ENCODE measurements around the gene RNF169. TPM values are rescaled to one million over a fixed set of nuclear protein-coding genes. Genes with fewer than 3 reads are reported as not detected.
"Not testable (repeated sequence)": the region's sequence is repeated elsewhere in the genome, so short reads cannot be mapped to it uniquely, and the experiment has no call there.

Gene RNF169
- total RNA-seq, 1 experiment from 2014 or later: 14.7 TPM

DNA sequence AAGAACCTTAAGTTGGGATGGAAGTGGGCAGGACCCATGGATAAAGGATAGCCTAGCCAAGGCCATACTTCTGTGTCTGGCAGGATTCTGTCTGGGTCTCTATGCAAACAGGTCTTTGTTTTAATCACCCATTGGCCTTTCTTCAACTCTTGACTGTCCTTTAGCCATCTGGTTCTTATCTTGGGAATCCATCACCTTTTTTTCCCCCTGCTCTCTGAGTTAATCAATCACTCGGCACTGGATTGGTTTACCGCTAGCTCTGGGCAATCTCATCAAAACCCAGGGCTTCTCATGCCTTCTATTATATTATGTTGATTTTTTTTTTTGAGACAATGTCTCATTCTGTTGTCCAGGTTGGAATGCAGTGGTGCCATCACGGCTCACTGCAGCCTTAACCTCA lies 1.8 kb upstream of the RNF169 start:
- in situ Hi-C loops (cut with HindIII; ENCODE audit: low pct_unique_long_range_greater_than_20kb, low sequenced_read_pairs): loop anchor here (25.0 kb wide), 1 partner anchor 135 kb away; no protein-coding TSS in a partner anchor
- DNase-seq (ENCODE audit: low read depth, low spot score): no peak

DNA sequence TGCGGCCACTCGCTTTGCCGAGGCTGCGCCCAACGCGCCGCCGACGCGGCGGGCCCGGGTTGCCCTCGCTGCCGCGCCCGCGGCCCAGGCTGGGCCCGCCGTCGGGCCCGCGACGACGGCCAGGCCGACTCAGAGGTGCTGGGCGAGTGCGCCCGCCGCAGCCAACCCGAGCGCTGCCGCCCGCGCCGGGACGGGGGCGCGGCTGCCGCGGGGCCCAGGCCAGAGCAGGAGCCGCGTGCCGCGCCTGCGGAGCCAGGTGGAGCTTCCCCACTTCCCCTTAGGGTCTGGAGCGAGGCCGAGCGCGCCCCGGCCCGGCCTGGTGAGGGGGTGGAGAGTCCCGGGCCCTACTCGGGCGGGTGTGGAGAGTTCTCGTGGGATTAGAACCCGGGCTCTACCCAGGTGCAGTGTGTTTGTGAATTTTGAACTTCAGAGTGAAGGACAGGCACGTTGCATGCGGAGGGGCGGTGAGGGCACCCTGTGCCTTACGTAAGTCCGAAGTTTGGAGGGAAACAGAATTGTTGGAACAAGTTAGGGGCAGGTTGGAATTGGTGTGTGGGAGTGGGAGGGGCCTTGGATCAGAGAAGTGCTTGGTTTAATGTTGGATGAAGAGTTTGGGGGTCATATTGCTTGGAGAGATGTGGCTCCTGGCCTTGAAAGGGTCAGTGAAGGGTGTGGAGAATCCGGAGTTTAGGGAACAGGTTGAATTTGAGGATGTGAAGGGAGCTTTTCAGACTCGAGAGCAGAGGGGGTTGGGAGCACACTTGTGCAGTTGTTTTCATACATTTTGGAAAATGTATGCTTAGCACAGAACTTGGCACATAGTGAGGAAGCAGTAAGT lies 697 bp downstream of the RNF169 start:
- in situ Hi-C loops (cut with HindIII; ENCODE audit: low pct_unique_long_range_greater_than_20kb, low sequenced_read_pairs): loop anchor here (25.0 kb wide), 1 partner anchor 137 kb away; no protein-coding TSS in a partner anchor
- DNase-seq (ENCODE audit: low read depth, low spot score): peak; percentile 51

DNA sequence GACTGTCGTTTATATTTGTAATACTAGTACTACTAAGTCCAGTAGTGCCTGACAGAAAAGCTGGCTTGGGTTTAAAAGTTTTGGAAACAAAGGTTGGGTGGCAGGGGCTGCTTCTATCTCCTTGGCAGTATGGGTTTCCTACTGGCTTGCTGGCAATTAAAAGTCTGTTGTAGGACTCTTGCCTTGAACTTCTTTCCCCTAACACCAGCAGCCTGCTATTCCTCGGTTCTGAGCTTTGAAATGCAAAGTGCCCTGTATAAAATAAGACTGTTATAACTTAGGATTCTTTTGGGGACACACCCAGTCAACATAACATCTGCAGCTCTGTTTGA lies 1.3 kb downstream of the RNF169 start:
- no peak for DNase-seq (ENCODE audit: low read depth, low spot score)

DNA sequence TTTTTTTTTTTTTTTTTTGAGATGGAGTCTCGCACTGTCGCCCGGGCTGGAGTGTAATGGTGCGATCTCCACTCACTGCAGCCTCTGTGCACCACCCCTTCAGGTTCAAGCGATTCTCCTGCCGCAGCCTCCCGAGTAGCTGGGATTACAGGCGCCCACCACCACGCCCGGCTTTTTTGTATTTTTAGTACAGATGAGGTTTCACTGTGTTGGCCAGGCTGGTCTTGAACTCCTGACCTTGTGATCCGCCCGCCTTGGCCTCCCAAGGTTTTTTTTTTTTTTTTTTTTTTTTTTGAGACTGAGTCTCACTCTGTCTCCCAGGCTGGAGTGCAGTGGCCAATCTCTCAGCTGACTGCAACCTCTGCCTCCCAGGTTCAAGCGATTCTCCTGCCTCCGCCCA lies 1.9 kb downstream of the RNF169 start:
- in situ Hi-C loops (cut with HindIII; ENCODE audit: low pct_unique_long_range_greater_than_20kb, low sequenced_read_pairs); DNase-seq (ENCODE audit: low read depth, low spot score): not testable (repeated sequence)

More for the DNA sequence above, 1.3 kb downstream of the RNF169 start:
- in situ Hi-C loops (cut with HindIII; ENCODE audit: low pct_unique_long_range_greater_than_20kb, low sequenced_read_pairs): loop anchor here (25.0 kb wide), 1 partner anchor 138 kb away; no protein-coding TSS in a partner anchor

DNA sequence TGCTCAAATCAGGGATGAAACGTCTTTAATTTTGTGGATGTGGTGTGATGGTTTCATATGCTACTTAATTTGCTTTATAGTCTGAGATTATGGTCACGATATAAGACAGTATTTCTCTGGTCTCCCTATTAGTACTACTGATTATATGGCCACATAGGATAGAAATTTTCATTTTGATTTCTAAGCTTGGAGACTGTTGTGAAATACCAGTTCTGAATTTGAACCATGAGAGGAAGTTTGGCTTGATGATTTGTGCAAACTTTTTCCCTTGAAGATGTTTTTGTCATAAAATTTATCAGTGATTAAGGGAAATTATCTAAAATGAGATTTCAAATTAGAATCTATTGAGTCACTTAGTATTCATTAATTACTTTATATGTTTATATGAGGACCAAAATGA lies 2.7 kb downstream of the RNF169 start:
- in situ Hi-C loops (cut with HindIII; ENCODE audit: low pct_unique_long_range_greater_than_20kb, low sequenced_read_pairs): no loop called here
- no peak for DNase-seq (ENCODE audit: low read depth, low spot score)

DNA sequence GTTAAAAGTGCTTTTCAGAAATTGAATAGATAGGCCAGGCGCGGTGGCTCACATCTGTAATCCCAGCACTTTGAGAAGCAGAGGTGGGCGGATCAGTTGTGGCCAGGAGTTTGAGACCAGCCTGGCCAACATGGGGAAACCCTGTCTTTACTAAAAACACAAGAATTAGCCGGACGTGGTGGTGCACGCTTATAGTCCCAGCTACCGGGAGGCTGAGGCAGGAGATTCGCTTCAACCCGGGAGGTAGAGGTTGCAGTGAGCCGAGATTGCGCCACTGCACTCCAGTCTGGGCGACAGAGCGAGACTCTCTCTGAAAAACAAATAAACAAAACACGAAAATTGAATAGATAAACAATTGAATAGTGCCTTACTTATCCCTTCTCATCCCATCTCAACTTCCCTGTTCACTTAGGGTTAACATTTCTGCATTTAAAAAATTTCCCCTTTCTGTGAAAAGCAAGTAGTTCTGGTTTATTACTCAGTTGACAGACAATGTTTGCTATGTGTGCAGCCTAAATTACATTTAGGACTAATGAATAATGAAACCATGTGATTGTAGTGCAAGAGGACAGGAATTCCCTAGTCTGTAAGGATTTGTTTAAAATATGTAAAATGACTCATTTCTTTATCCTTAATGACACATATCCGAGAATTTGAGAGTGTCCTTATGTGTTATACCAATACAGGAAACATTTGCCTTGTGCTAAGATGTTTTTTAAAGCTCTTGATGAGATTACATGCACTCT lies 6.0 kb downstream of the RNF169 start:
- peak; percentile 64 for DNase-seq (ENCODE audit: low read depth, low spot score)
- in situ Hi-C loops (cut with HindIII; ENCODE audit: low pct_unique_long_range_greater_than_20kb, low sequenced_read_pairs): no loop called here

DNA sequence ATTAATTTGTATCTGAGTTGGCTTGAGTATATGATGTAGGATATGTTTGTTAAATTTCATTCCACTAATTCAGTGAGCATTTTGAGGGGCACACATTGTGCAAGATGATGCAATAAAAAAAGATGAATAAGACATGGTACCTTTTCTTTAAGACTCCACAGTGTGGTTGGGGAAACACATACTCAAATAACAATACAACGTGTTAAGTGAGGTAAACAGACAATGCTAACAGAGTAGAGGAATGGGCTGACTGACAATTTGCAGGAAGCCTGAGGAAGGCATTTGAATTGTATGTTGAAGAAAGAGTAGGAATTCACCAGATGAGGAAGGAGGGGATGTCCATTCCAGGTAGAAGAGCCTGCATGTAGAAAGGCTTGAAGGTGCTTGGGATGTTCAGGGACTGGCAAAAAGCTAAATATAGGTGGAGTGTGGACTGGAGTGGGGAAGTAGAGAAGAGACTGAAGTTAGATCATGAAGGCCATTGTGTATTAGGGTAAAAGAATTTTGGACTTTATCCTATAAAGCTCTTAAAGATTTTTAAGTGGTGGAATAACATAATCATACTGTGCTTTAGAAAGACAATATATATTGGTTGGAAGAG lies 6.8 kb downstream of the RNF169 start:
- no peak for DNase-seq (ENCODE audit: low read depth, low spot score)
- in situ Hi-C loops (cut with HindIII; ENCODE audit: low pct_unique_long_range_greater_than_20kb, low sequenced_read_pairs): no loop called here

DNA sequence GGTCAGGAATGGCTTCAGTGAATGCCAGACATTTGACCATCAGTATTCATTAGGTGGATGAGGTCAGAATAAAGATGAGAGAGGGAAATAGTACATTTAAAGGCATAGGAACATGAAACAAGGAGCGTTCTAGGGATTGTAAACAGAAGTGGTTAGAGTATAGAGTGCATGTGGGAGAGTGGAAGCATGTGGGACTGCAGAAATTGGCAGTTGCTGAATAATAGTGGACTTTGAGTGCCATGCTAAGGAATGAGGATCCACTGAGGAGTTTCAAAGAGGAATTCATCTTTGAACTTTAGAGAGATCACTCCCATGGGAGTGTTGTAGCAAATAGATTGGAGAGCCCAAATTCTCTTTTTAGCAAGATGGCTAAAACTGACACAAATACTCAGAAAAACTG lies 7.9 kb downstream of the RNF169 start:
- DNase-seq (ENCODE audit: low read depth, low spot score): no peak
- in situ Hi-C loops (cut with HindIII; ENCODE audit: low pct_unique_long_range_greater_than_20kb, low sequenced_read_pairs): no loop called here

DNA sequence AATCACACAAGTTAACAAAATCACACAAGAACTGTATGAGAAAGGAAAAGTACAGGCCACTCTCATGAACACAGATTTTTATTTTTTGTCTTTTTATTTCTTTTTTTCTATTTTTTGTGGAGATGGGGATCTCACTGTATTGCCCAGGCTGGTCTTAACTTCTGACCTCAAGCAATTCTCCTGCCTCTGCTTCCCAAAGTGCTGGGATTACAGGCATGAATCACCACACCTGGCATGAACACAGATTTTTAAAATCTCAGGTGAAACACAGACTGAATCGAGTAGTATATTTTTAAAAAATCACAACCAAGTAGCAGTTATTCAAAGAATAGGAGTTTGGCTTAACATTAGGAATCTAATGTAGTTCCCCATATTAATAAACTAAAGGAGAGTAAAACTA lies 18.3 kb downstream of the RNF169 start:
- DNase-seq (ENCODE audit: low read depth, low spot score): no peak
- in situ Hi-C loops (cut with HindIII; ENCODE audit: low pct_unique_long_range_greater_than_20kb, low sequenced_read_pairs): no loop called here

DNA sequence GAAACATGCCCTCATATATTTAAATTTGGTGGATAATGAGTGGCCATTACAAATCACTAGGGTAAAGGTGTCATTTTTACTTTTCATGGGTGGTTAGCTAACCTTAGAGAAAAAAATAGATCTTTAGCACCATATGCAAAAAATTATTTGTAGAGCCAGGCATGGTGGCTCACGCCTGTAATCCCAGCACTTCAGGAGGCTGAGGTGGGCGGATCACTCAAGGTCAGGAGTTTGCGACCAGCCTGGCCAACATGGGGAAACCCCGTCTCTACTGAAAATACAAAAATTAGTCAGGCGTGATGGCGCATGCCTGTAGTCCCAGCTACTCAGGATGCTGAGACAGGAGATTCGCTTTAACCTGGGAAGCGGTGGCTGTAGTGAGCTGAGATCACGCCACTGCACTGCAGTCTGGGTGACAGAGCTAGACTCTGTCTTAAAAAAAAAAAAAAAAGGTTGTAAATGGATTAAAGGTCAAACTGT lies 19.6 kb downstream of the RNF169 start:
- DNase-seq (ENCODE audit: low read depth, low spot score); in situ Hi-C loops (cut with HindIII; ENCODE audit: low pct_unique_long_range_greater_than_20kb, low sequenced_read_pairs): not testable (repeated sequence)

DNA sequence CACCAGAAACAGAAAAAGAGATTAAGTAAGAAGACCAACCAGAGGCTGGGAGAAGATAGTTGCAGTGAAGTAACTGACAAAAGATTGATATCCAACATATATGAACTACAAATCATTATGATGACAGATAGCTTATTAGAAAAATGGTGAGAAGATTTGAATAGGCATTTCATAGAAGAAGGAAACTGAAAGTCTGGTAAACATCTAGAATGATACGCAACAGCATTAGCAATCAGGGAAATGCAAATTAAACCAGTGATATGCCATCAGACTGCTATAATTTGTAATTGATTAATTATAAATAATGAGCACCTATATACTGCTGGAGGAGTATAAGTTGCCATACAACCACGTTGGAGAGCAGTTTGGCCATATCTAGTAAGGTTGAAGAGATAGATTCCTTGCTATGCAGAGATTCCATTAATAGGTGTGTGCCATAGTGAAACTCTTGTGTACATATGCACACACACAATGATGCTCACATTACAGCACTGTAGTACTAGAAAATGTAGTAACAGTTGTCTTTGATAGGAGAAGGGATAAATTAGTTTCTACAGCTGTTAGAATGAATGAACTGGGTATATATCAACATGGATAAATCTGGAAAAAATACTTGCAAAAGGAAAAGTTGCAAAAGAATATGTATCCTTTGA lies 20.5 kb downstream of the RNF169 start:
- in situ Hi-C loops (cut with HindIII; ENCODE audit: low pct_unique_long_range_greater_than_20kb, low sequenced_read_pairs): no loop called here
- DNase-seq (ENCODE audit: low read depth, low spot score): no peak

DNA sequence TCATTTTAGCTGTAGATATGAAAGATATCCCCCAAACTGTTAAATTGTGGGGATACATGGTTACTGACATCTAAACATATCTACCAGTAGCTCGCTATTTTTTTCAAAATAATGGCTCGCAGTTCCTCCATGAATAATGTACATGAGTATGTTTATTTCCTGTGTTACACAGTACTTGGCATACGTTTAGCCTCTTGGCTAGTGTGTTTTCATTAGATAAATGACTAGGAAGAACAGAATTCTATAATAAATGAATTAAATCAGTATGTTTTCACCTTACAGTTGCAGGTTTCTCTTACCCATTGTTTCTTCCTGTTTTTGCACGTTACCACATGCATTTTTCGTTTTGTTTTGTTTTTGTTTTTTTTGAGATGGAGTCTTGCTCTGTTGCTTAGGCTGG lies 21.8 kb downstream of the RNF169 start:
- DNase-seq (ENCODE audit: low read depth, low spot score): no peak

DNA sequence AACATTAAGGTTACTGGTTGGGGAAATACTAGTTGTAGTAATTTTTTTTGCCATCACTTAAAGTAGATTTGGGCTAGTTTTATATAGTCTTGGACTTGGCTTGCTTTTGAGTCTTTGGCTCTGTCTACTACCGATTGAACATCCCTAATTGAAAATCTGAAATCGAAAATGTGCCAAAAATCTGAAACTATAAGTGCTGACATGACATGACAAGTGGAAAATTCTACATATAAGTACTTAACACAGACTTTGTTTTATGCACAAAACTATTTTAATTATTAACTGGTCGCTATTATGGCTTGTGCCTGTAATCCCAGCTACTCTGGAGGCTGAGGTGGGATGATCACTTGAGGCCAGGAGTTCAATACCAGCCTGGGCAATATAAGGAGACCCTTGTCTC lies 22.5 kb downstream of the RNF169 start:
- in situ Hi-C loops (cut with HindIII; ENCODE audit: low pct_unique_long_range_greater_than_20kb, low sequenced_read_pairs): no loop called here
- no peak for DNase-seq (ENCODE audit: low read depth, low spot score)

More for the DNA sequence above, 21.8 kb downstream of the RNF169 start:
- in situ Hi-C loops (cut with HindIII; ENCODE audit: low pct_unique_long_range_greater_than_20kb, low sequenced_read_pairs): no loop called here

DNA sequence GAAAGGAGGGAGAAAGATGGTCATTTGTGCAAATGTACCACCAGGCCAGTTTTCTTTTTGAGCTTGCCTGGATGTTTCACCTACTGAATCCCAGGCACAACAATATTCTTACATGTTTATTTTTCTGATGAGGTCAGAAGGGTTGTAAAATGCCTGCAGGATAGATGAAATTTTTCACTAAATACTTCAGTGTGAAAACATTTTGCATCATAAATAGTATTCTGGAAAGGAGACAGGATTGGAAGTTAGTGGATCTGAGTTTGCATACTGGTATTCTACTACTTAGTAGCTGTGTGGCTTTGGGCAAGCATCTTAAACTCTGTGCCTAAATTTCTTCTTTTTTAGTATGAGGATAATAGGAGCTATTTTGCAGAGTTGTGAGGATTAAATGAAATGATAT lies 24.8 kb downstream of the RNF169 start:
- DNase-seq (ENCODE audit: low read depth, low spot score): no peak
- in situ Hi-C loops (cut with HindIII; ENCODE audit: low pct_unique_long_range_greater_than_20kb, low sequenced_read_pairs): no loop called here

DNA sequence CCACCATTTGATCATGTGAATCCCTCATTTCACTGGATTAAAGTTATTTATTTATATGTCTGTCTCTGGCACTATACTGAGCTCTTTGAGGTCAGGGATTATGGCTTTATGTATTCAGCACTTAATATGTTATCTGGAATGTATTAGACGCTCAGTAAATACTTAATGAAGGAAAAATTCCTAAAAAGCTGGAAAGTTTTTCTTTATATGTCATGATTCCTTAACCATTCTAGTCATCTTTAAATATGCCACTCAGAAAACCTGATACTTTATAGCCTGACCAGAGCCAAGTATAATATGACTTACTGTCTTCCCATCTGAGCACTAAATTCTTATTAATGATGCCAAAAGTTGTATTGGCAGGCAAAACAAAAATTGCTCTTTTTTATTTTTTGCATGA lies 27.1 kb downstream of the RNF169 start:
- in situ Hi-C loops (cut with HindIII; ENCODE audit: low pct_unique_long_range_greater_than_20kb, low sequenced_read_pairs): no loop called here
- no peak for DNase-seq (ENCODE audit: low read depth, low spot score)

DNA sequence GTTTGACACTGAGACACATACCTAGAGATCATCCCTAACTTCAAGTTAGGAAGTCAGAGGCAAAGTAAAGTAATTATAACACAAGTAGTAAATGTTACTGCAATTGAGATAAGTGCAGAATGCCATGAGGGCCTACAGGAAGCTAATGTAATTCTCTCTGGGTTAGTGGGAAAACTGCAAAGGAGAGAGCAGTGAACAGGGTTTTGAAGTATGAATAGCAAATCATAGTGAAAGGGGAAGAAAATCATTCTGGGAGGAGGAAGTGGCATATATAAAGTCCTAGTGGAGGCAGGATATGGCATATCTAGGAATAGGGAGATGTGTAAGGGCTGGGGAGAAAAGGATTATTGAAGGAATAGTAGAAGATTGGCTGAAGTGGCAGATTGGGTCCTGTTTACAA lies 27.9 kb downstream of the RNF169 start:
- in situ Hi-C loops (cut with HindIII; ENCODE audit: low pct_unique_long_range_greater_than_20kb, low sequenced_read_pairs): no loop called here
- DNase-seq (ENCODE audit: low read depth, low spot score): no peak

DNA sequence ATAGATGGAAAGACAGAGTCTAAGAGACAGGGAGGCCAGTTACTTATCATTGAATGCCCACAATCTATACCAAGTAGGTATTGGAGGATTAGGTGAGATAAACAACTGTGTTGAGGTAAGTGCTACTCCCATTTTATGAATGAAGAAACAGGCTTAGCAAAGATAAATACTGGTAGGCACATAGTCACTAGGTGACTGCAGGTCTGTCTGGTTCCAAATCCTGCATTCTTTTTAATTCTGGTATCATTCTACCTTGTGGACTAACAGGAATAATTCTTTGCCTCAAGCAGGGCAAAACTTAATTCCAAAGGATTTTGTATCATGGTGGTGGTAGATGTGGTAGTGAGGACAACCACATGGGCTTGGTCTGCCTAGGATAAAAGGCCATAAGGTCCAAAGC lies 28.4 kb downstream of the RNF169 start:
- in situ Hi-C loops (cut with HindIII; ENCODE audit: low pct_unique_long_range_greater_than_20kb, low sequenced_read_pairs): no loop called here

DNA sequence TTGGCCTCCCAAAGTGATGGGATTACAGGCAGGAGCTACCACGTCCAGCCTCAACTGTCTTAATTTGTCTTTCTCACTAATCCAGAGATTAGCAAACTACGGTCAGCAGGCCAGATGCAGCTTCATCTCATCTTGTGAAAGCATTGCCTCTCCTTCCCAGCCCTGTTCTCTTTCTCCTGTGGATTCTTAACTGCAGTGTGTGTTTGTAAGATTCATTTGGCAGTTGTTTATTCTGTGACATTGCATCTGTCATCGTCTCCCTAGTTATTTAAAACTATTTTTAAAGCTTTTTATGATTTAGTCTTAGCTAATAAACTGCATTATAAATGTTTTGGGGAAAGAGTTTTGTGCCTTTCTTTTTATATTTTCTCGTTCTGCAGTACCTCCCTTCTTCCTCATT lies 29.2 kb downstream of the RNF169 start:
- in situ Hi-C loops (cut with HindIII; ENCODE audit: low pct_unique_long_range_greater_than_20kb, low sequenced_read_pairs): no loop called here

More for the DNA sequence above, 28.4 kb downstream of the RNF169 start:
- DNase-seq (ENCODE audit: low read depth, low spot score): no peak

More for the DNA sequence above, 29.2 kb downstream of the RNF169 start:
- no peak for DNase-seq (ENCODE audit: low read depth, low spot score)
